GM19240 (cell line): ENCODE measurements around the gene PRR32.
"Not testable (repeated sequence)": the region's sequence is repeated elsewhere in the genome, so short reads cannot be mapped to it uniquely, and the experiment has no call there.

Experiments
- DNase-seq: peaks from one replicate; pipeline ENCODE4 v3.0.0; 2011; ENCODE audit warnings: low spot score; ENCODE audit not compliant: insufficient read length

PRR32 gene

DNA sequence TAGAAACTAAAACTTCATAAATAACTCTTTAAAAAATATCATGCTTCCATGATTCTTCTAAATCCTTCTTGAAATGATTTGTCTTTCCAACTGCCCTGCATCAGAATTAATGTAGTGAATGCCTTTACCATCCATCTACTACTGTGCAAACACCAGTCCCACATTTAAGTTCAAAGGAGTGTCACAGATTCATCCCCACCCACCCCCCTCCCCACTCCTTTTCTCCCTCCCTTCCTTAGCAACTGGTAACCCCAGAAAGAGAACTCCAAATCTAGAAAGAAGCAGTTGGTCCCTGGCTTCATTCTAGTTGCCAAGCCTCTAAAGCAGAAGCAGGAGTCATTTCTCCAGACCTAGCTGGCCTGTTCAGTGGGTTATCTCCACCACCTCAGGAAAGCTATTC lies at the start of gene PRR32:
Gene PRR32 (plus strand): TSS at position 301 of the 400 bp plus-strand sequence. CDS start 115 bp downstream, outside the sequence.
- DNase-seq = no peak

DNA sequence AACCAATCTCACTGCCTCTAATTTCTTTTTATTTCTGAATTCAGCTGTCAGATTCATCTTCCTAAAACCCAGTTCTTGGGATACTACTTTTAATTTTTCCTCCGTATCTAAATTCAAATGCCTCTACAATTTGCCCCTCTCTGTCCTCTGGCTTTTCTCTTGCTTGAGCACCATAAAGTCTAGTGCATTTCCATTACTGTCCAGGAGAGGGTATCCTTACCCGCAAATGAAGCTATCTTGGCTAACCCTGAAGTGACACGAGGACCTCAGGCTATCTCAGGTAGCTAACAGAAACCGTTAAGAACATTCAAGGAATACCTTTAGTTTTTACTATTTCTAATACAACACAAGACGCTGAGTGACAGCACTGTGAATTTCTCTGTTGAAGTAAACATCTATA lies 49.4 kb upstream of the PRR32 start:
- DNase-seq = peak; percentile 1

DNA sequence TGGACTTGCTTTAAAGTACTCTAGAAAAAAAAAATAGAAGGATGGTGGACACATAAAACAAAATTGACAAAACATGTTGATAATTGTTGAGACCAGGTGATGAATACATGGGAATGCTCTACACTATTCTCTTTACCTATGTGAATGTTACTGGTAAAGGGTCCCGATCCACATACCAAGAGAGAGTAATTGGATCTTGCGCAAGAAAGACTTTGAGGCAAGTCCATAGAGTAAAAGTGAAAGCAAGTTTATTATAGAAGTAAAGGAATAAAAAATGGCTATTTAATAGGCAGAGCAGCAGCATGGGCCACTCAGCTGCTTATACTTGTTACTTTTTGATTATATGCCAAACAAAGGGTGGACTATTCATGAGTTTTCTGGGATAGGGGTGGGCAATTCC lies 34.0 kb upstream of the PRR32 start:
- DNase-seq = no peak

DNA sequence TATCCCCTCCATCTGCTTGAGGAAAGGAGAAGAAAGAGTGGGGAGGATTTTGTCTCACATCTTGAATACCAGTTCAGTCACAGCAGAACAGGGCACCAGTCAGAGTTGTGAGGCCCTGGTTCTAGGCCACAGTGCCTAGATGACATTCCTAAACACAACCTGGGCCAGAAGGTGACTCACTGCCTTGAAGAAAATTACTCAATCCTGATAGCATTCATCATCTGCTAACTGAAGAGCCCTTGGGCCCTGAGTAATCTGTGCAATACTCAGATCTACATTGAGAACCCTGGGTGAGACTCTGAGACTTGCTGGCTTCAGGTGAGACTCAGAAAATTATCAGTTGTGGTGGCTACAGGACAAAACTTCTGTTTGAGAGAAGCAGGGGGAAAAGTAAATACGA lies 20.5 kb upstream of the PRR32 start:
- no peak for DNase-seq

- DNase-seq = not testable (repeated sequence)
Measured at GRCh38 chrX:126806784-126807183, 12.7 kb upstream of the PRR32 start.

- DNase-seq = no peak
Measured at GRCh38 chrX:126815806-126816205, 3.7 kb upstream of the PRR32 start.

DNA sequence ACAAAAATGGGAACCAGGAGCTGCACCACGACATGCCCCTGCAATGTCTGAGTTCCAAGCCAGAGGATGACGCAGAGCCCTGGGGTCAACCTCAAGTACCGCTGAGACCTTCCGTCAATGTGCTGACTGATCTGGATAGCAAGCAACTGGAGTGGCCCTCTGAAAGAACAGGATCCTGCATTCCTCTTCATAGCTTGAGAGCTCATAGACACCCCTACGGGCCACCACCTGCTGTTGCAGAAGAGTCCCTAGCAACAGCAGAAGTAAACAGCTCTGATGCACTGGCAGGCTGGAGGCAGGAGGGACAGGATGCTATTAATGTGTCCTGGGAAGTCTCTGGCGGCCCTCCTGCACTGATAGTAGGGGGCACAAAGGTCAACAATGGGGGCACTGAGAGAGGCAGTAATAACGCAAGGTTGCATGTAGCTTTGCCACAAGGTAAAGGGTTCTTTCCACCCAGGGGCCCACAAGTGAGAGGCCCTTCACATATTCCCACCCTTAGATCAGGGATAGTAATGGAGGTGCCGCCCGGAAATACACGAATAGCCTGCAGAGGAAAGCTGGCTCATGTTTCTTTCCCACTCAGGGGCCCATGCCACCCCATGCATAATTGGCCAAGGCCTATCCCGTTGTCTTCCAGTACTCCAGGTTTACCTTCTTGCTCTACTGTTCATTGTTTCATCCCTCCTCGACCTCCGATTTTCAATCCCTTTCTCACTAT lies 1.3 kb downstream of the PRR32 start:
- DNase-seq = no peak

DNA sequence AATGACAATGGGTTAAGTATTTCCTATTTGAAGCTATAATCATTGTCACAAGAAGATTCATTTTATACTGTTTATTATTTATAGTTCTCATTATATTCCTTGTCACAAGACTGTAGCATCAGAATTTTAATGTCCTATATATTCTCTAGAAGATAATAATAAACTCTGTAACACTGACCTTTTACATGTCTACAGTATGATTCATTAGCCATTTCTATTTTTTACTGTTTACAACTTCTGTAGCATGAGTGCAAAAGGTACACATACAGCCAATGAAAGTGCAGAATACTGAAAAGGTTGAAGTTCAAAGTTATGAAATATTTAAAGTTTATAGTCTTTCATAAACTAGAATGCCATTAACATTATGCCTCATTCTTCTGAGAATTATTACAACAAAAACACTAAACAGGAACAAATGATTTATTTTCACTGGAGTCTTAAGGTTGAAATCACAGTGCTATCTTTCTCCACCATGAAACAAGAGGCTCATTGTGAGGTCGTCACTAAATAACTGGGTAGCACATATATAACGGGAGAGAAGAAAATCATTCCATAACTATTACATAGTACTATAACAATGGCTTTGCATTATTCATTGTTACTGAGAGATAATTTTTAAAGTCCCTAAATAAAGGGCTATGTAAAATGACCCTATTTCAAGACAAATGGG lies 4.9 kb downstream of the PRR32 start:
- DNase-seq = no peak

GRCh38 chrX:126825566-126826193 lies 6.2 kb downstream of the PRR32 start:
- DNase-seq = no peak

DNA sequence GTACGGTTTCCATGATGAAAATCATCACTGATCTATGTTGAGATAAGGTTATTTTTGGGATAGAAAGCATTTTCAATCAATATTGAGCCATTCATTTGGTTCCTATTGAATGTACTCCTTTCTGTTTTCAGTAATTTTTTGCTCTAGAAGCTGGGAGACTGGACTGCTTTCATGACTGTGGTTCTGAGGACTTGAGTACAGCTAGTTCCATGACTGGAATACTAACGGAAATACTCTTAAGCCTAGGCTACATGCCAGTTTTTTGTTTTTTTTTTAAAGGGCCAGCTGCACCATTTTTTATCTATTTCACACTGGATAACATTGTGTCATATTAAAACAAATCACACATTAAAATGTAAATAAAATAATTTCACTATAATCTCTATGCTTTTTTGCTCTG lies 16.7 kb downstream of the PRR32 start:
- no peak for DNase-seq

- no peak for DNase-seq
Measured at GRCh38 chrX:126847143-126847542, 27.6 kb downstream of the PRR32 start.

DNA sequence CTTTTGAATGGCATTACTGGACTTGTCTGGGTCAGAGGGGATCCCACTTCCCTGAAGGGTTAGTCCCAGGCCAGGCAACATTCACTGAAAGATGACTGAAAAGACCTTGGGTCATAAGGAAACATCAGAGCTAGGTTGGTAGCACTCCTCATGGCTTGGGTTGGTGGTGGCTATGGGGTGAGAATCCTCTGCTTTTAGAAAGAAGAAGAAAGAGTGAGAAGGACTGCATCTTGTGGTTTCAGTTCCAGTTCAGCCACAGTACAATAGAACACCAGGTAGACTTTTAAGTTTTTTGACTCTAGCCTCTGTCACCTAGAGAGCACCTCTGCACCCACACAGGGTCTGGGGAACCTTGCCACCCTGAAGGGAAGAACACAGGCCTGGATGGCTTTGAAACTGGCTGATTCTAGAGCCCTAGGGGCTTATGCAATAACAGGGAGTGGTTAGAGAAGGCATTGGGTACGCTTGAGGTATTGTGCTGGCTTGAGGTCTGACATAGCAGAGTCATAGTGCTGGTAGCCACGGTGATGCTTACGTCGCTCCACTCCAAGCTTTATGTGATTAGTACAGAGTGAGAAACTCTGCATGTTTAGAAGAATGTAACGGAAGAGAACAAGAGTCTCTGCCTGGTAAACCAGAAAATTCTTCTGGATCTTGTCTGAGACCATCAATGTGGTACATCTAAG lies 36.5 kb downstream of the PRR32 start:
- DNase-seq = no peak
